ENCODE measurements around the gene AKT1. TPM values are rescaled to one million over a fixed set of nuclear protein-coding genes. Genes with fewer than 3 reads are reported as not detected.

Gene AKT1
- total and polyA plus RNA-seq, 2 of the 13 experiments (the other 11 are each of a cell fraction or from before 2014, with no cell fraction given): 96.2 to 116 TPM

- TF ChIP-seq JDP2 (CRISPR knock-in tag; IDR thresholded peaks at IDR 0.05; ENCODE audit: borderline replicate concordance) (no peak), TEAD3 (CRISPR knock-in tag; optimal IDR thresholded peaks at IDR 0.05; ENCODE audit: borderline replicate concordance) (no peak), ZNF576 (CRISPR knock-in tag; IDR thresholded peaks at IDR 0.05) (no peak), ZNF225 (CRISPR knock-in tag; IDR thresholded peaks at IDR 0.05) (no peak), ASH2L (IDR thresholded peaks at IDR 0.05; ENCODE audit: insufficient read length, low read depth, low read length) (no peak), NPAS2 (CRISPR knock-in tag; IDR thresholded peaks at IDR 0.05; ENCODE audit: borderline replicate concordance) (no peak), ZNF383 (CRISPR knock-in tag; IDR thresholded peaks at IDR 0.05; ENCODE audit: borderline replicate concordance) (no peak), MYPOP (CRISPR knock-in tag; IDR thresholded peaks at IDR 0.05) (no peak), XRCC5 (optimal IDR thresholded peaks at IDR 0.05; ENCODE audit: low read length) (peak; percentile 60), ZNF326 (CRISPR knock-in tag; IDR thresholded peaks at IDR 0.05; ENCODE audit: borderline replicate concordance) (no peak), TOE1 (CRISPR knock-in tag; IDR thresholded peaks at IDR 0.05) (no peak), MIXL1 (CRISPR knock-in tag; IDR thresholded peaks at IDR 0.05) (no peak; the same call in 1 of the 2 replicates), POGZ (CRISPR knock-in tag; IDR thresholded peaks at IDR 0.05) (peak; percentile 30; the same call in 1 of the 2 replicates), CREB1 (IDR thresholded peaks at IDR 0.05) (no peak), CREB1 (CRISPR knock-in tag; IDR thresholded peaks at IDR 0.05) (no peak), MEF2D (CRISPR knock-in tag; IDR thresholded peaks at IDR 0.05) (no peak), ZKSCAN1 (IDR thresholded peaks at IDR 0.05; ENCODE audit: low read length) (no peak), CERS6 (CRISPR knock-in tag; IDR thresholded peaks at IDR 0.05) (no peak), BORCS8-MEF2B (CRISPR knock-in tag; IDR thresholded peaks at IDR 0.05) (0 out of 2 replicates have a peak, but pooled peaks have one; percentile 31), ZNF460 (CRISPR knock-in tag; IDR thresholded peaks at IDR 0.05; ENCODE audit: borderline replicate concordance) (no peak), ZSCAN31 (CRISPR knock-in tag; IDR thresholded peaks at IDR 0.05; ENCODE audit: low read depth) (no peak), SSRP1 (CRISPR knock-in tag; IDR thresholded peaks at IDR 0.05) (no peak), ATF7-NPFF (CRISPR knock-in tag; IDR thresholded peaks at IDR 0.05; ENCODE audit: low read depth) (no peak), GMEB1 (CRISPR knock-in tag; IDR thresholded peaks at IDR 0.05; ENCODE audit: borderline replicate concordance) (no peak), SIN3A (IDR thresholded peaks at IDR 0.05; ENCODE audit: borderline replicate concordance, low read depth, low read length) (no peak), ZNF605 (CRISPR knock-in tag; IDR thresholded peaks at IDR 0.05) (no peak), ZFP82 (CRISPR knock-in tag; IDR thresholded peaks at IDR 0.05; ENCODE audit: borderline replicate concordance) (no peak)
Measured at GRCh38 chr14:104726600-104727451, 68.7 kb downstream of the AKT1 start (continued).
